A549 (cell line): ENCODE data around the gene ADAP1. TPM values are rescaled to one million over a fixed set of nuclear protein-coding genes. Genes with fewer than 3 reads are reported as not detected.

Experiments used
- ATAC-seq, 2 experiments: fragments of 200-7000 bp in 1 of 2; fragments of >200 bp in 1 of 2; cut with Nextera tagmentation in 1 of 2; cut with Tn5 transposase in 1 of 2; 3 replicates each; pipeline versions ENCODE4 v1.8.0 to v1.9.1; 2018 to 2020; ENCODE audit warnings: mild to moderate bottlenecking in 1 of 2, moderate library complexity in 1 of 2
- CTCF ChIA-PET: fragments of 300-600 bp; sonication (Branson Sonifier 250); formaldehyde crosslinking; extraction: SDS; loops from one replicate; lab custom pipeline; 2021; ENCODE audit warnings: antibody characterized with exemption, inconsistent platforms; lab: Yijun Ruan, JAX
- POLR2A ChIA-PET: fragments of 350-600 bp; formaldehyde crosslinking; extraction: SDS; loops from one replicate; lab custom pipeline; 2021; ENCODE audit warnings: antibody characterized with exemption, inconsistent platforms; lab: Yijun Ruan, JAX
- DNase-seq, 2 experiments: peaks; one replicate each; pipeline versions ENCODE4 v3.0.0 to v3.0.0-alpha.2; 2011 to 2016; ENCODE audit warnings: low read depth in 1 of 2, low spot score in 1 of 2
- FAIRE-seq: peaks from 2 replicates; lab custom pipeline; 2011; peaks lifted over from hg19 to GRCh38; lab: Jason Lieb, UNC
- H3K27ac ChIP-seq, 2 experiments: fragments of >200 bp; sonication (Bioruptor Twin); formaldehyde crosslinking; 3 replicates each; pipeline ENCODE4 v1.5.1; 2016 to 2017
- H3K4me1 ChIP-seq: fragments of >200 bp; sonication (Bioruptor Twin); formaldehyde crosslinking; 3 replicates; pipeline ENCODE4 v1.6.1; 2016
- H3K4me2 ChIP-seq: fragments of >200 bp; sonication (Bioruptor Twin); formaldehyde crosslinking; 3 replicates; pipeline ENCODE4 v1.6.1; 2016
- H3K4me3 ChIP-seq: fragments of >200 bp; sonication (Bioruptor Twin); formaldehyde crosslinking; 3 replicates; pipeline ENCODE4 v1.5.1; 2016
- H3K9me3 ChIP-seq: fragments of >200 bp; sonication (Bioruptor Twin); formaldehyde crosslinking; 3 replicates; pipeline ENCODE4 v1.6.1; 2016
- BHLHE40 ChIP-seq: IDR thresholded peaks from 2 replicates; pipeline ENCODE4 v1.6.1; 2012; ENCODE audit warnings: low read depth, low read length, inconsistent platforms
- CHD2 ChIP-seq: fragments of 150-350 bp; IDR thresholded peaks from 2 replicates; pipeline ENCODE4 v1.6.1; 2014; ENCODE audit warnings: low read length; ENCODE audit not compliant: partially characterized antibody
- CHD4 ChIP-seq: fragments of 200-600 bp; sonication (generic); IDR thresholded peaks from 2 replicates; pipeline ENCODE4 v1.6.1; 2016; ENCODE audit warnings: antibody characterized with exemption, mild to moderate bottlenecking, borderline replicate concordance
- CTCF ChIP-seq: fragments of >200 bp; sonication (Bioruptor Twin); formaldehyde crosslinking; IDR thresholded peaks from 3 replicates; pipeline ENCODE4 v1.5.1; 2016
- FOXS1 ChIP-seq: fragments of 250-450 bp; sonication (Bioruptor Pico); IDR thresholded peaks from 2 replicates; pipeline ENCODE4 v1.5.0; 2020; ENCODE audit warnings: mild to moderate bottlenecking, moderate library complexity
- HOXB5 ChIP-seq: fragments of 250-450 bp; sonication (Bioruptor Pico); IDR thresholded peaks from 2 replicates; pipeline ENCODE4 v1.5.0; 2020; ENCODE audit warnings: mild to moderate bottlenecking, moderate library complexity
- KDM1A ChIP-seq: fragments of 200-600 bp; sonication (generic); IDR thresholded peaks from 2 replicates; pipeline ENCODE4 v1.6.1; 2016; ENCODE audit warnings: low read depth, mild to moderate bottlenecking
- NPAS2 ChIP-seq: fragments of 250-450 bp; sonication (Bioruptor Pico); IDR thresholded peaks from 2 replicates; pipeline ENCODE4 v1.8.0; 2022; ENCODE audit warnings: mild to moderate bottlenecking, moderate library complexity, borderline replicate concordance
- PBX3 ChIP-seq: IDR thresholded peaks from 2 replicates; pipeline ENCODE4 v1.6.1; 2012
- PHF8 ChIP-seq: fragments of 200-600 bp; sonication (generic); IDR thresholded peaks from 2 replicates; pipeline ENCODE4 v1.6.1; 2016; ENCODE audit warnings: low read depth, mild to moderate bottlenecking, antibody characterized with exemption, moderate library complexity, borderline replicate concordance
- POLR2A ChIP-seq: IDR thresholded peaks from 2 replicates; pipeline ENCODE4 v1.6.1; 2012; ENCODE audit warnings: mild to moderate bottlenecking, low read length
- POLR2AphosphoS2 ChIP-seq: conservative IDR thresholded peaks from 2 replicates; pipeline ENCODE4 v1.6.1; 2012; ENCODE audit warnings: low read length, improper control_type of control experiment, inconsistent platforms
- RAD21 ChIP-seq, 2 experiments: fragments of >200 bp in 1 of 2; sonication (Bioruptor Twin) in 1 of 2; formaldehyde crosslinking in 1 of 2; IDR thresholded peaks in 1 of 2; conservative IDR thresholded peaks in 1 of 2; 2 replicates in 1 of 2; 3 replicates in 1 of 2; pipeline ENCODE4 v1.6.1; 2012 to 2018; ENCODE audit warnings: inconsistent platforms in 1 of 2
- RNF2 ChIP-seq: fragments of 200-600 bp; sonication (generic); IDR thresholded peaks from 2 replicates; pipeline ENCODE4 v1.6.1; 2016; ENCODE audit warnings: low read depth, mild to moderate bottlenecking, antibody characterized with exemption, moderate library complexity, borderline replicate concordance
- TFCP2L1 ChIP-seq: fragments of 250-450 bp; sonication (Bioruptor Pico); IDR thresholded peaks from 2 replicates; pipeline ENCODE4 v1.5.0; 2021; ENCODE audit warnings: mild to moderate bottlenecking
- TP53 ChIP-seq: fragments of 250-450 bp; sonication (Bioruptor Pico); IDR thresholded peaks from 2 replicates; pipeline ENCODE4 v1.5.0; 2021; ENCODE audit warnings: mild to moderate bottlenecking, moderate library complexity
- ZC3H11A ChIP-seq: fragments of 450-650 bp; IDR thresholded peaks from 2 replicates; pipeline ENCODE4 v1.6.1; 2014; ENCODE audit warnings: antibody characterized with exemption, mild to moderate bottlenecking
- ZFP36 ChIP-seq: fragments of 450-650 bp; IDR thresholded peaks from 2 replicates; pipeline ENCODE4 v1.6.1; 2014; ENCODE audit warnings: borderline replicate concordance; ENCODE audit not compliant: partially characterized antibody
- ZNF302 ChIP-seq: fragments of 250-450 bp; sonication (Bioruptor Pico); IDR thresholded peaks from 2 replicates; pipeline ENCODE4 v1.9.0; 2021; ENCODE audit warnings: inconsistent platforms, mild to moderate bottlenecking, moderate library complexity
- ZSCAN20 ChIP-seq: fragments of 250-450 bp; sonication (Bioruptor Pico); IDR thresholded peaks from 2 replicates; pipeline ENCODE4 v1.8.0; 2022; ENCODE audit warnings: mild to moderate bottlenecking, moderate library complexity
- WGBS: methylation state at CpG from one replicate; pipeline ENCODE4 v1.1.6; 2017; ENCODE audit errors: missing lambda C conversion rate; 5-methylcytosine and 5-hydroxymethylcytosine counted together
- polyA plus RNA-seq, 4 experiments: library from polyadenylated mRNA; depleted of rRNA in 3 of 4; stranded (reverse); fragments of >200 nt; fragmentation: RNase III in 1 of 4; extraction: RNeasy Plus Mini Kit Qiagen cat#74134 plus additional on column Dnase treatment in 1 of 4; gene quantifications; 2 replicates in 3 of 4; 3 replicates in 1 of 4; pipeline ENCODE4 v1.2.3, GENCODE V29; 2011 to 2017
- TF ChIP-seq, protein P1 (sequence below): fragments of 250-450 bp; sonication (Bioruptor Pico); IDR thresholded peaks from 2 replicates; pipeline ENCODE4 v1.5.0; 2021; ENCODE audit warnings: mild to moderate bottlenecking, moderate library complexity, borderline replicate concordance
- TF ChIP-seq, protein P2 (sequence below): fragments of 450-650 bp; IDR thresholded peaks from 2 replicates; pipeline ENCODE4 v1.6.1; 2014; ENCODE audit warnings: antibody characterized with exemption
- TF ChIP-seq, protein P3 (sequence below): fragments of 150-350 bp; IDR thresholded peaks from 2 replicates; pipeline ENCODE4 v1.6.1; 2014; ENCODE audit warnings: low read depth, mild to moderate bottlenecking, low read length

ADAP1 gene
- polyA plus RNA-seq, 2 of the 4 experiments (the other 2 are of a cell fraction), result 1.7 to 2.5 TPM

GRCh38 chr7:889391-889790 lies 65.1 kb downstream of the ADAP1 start:
- TF ChIP-seq, protein P1, sequence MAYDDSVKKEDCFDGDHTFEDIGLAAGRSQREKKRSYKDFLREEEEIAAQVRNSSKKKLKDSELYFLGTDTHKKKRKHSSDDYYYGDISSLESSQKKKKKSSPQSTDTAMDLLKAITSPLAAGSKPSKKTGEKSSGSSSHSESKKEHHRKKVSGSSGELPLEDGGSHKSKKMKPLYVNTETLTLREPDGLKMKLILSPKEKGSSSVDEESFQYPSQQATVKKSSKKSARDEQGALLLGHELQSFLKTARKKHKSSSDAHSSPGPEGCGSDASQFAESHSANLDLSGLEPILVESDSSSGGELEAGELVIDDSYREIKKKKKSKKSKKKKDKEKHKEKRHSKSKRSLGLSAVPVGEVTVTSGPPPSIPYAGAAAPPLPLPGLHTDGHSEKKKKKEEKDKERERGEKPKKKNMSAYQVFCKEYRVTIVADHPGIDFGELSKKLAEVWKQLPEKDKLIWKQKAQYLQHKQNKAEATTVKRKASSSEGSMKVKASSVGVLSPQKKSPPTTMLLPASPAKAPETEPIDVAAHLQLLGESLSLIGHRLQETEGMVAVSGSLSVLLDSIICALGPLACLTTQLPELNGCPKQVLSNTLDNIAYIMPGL, result no peak
- no peak for TF ChIP-seq PBX3
- TF ChIP-seq HOXB5, result no peak
- no peak for TF ChIP-seq CHD4
- no peak for TF ChIP-seq POLR2AphosphoS2
- no peak for TF ChIP-seq KDM1A
- no peak for TF ChIP-seq FOXS1
- TF ChIP-seq, protein P2, sequence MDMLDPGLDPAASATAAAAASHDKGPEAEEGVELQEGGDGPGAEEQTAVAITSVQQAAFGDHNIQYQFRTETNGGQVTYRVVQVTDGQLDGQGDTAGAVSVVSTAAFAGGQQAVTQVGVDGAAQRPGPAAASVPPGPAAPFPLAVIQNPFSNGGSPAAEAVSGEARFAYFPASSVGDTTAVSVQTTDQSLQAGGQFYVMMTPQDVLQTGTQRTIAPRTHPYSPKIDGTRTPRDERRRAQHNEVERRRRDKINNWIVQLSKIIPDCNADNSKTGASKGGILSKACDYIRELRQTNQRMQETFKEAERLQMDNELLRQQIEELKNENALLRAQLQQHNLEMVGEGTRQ, result no peak
- TF ChIP-seq ZFP36, result no peak
- no peak for TF ChIP-seq ZC3H11A
- no peak for TF ChIP-seq PHF8
- no peak for TF ChIP-seq NPAS2
- no peak for TF ChIP-seq CHD2
- TF ChIP-seq POLR2A, result no peak
- no peak for TF ChIP-seq RAD21 (conservative IDR thresholded peaks at IDR 0.05 in 1 of 2, IDR thresholded peaks at IDR 0.05 in 1 of 2)
- Histone ChIP-seq H3K27ac (no peak overlapping the region), H3K4me2 (no peak overlapping the region), H3K9me3 (no peaks in the 10 kb centered on the region), H3K4me3 (no peak overlapping the region), H3K4me1 (no peaks in the 10 kb centered on the region)
- ChIA-PET POLR2A (no interaction called here), CTCF (no interaction called here)
- 97% methylated on average over 13 of the region's 18 CpGs for WGBS
- FAIRE-seq (no peak), ATAC-seq (no peak), DNase-seq (no peak)

GRCh38 chr7:889025-889390 lies 65.5 kb downstream of the ADAP1 start:
- Histone ChIP-seq H3K27ac (no peak overlapping the region), H3K4me3 (no peak overlapping the region), H3K9me3 (no peaks in the 10 kb centered on the region), H3K4me1 (no peaks in the 10 kb centered on the region), H3K4me2 (no peak overlapping the region)
- DNase-seq, result no peak
- ChIA-PET POLR2A (no interaction called here), CTCF (no interaction called here)
- ATAC-seq, result no peak
- FAIRE-seq, result no peak
- 83% methylated on average over 12 of the region's 15 CpGs for WGBS
- no peak for TF ChIP-seq TP53
- TF ChIP-seq FOXS1, result no peak
- TF ChIP-seq TFCP2L1, result no peak
- TF ChIP-seq ZSCAN20 (CRISPR knock-in tag), result no peak
- TF ChIP-seq BHLHE40, result no peak
- TF ChIP-seq ZNF302, result no peak
- no peak for TF ChIP-seq RNF2
- TF ChIP-seq CTCF, result no peak
- TF ChIP-seq, protein P3, sequence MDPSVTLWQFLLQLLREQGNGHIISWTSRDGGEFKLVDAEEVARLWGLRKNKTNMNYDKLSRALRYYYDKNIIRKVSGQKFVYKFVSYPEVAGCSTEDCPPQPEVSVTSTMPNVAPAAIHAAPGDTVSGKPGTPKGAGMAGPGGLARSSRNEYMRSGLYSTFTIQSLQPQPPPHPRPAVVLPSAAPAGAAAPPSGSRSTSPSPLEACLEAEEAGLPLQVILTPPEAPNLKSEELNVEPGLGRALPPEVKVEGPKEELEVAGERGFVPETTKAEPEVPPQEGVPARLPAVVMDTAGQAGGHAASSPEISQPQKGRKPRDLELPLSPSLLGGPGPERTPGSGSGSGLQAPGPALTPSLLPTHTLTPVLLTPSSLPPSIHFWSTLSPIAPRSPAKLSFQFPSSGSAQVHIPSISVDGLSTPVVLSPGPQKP, result no peak
- no peak for TF ChIP-seq PHF8
